Ovary (tissue), 9 donors: ENCODE data around the gene BICC1. TPM values are rescaled to one million over a fixed set of nuclear protein-coding genes. Genes with fewer than 3 reads are reported as not detected.

Experiments used
- DNase-seq, 5 donors: peaks; one replicate each; pipeline ENCODE4 v3.0.0-alpha.2; 2019 to 2020
- H3K27ac ChIP-seq, 2 donors: fragments of 200-600 bp; one replicate each; pipeline versions ENCODE4 v1.5.1 to v1.8.0; 2019 to 2022
- H3K27me3 ChIP-seq: fragments of 200-600 bp; one replicate; pipeline ENCODE4 v1.8.0; 2022
- H3K36me3 ChIP-seq: fragments of 200-600 bp; sonication (generic); one replicate; pipeline ENCODE4 v1.5.1; 2019
- H3K4me1 ChIP-seq: one replicate; pipeline ENCODE4 v1.8.1; 2013; ENCODE audit warnings: mild to moderate bottlenecking, moderate library complexity; ENCODE audit not compliant: insufficient read depth
- H3K4me3 ChIP-seq: fragments of 200-600 bp; sonication (generic); one replicate; pipeline ENCODE4 v1.5.1; 2017
- H3K9me3 ChIP-seq, 2 donors: fragments of 200-600 bp in 1 of 2; sonication (generic) in 1 of 2; one replicate each; pipeline versions ENCODE4 v1.5.1 to v1.8.1; 2013 to 2019; ENCODE audit warnings: mild to moderate bottlenecking in 1 of 2, moderate library complexity in 1 of 2
- EP300 ChIP-seq: sonication (generic); formaldehyde crosslinking; IDR thresholded peaks from one replicate; pipeline ENCODE4 v1.6.1; 2017; ENCODE audit warnings: antibody characterized with exemption
- POLR2A ChIP-seq: fragments of 450-650 bp; IDR thresholded peaks from one replicate; pipeline ENCODE4 v1.6.1; 2017; ENCODE audit warnings: antibody characterized with exemption, mild to moderate bottlenecking, moderate library complexity
- WGBS, 3 donors: extraction: QIAGEN DNeasy Blood & Tissue Kit in 1 of 3; methylation state at CpG; one replicate each; pipeline versions ENCODE4 v1.1.5 to v1.1.7; 2013 to 2017; 5-methylcytosine and 5-hydroxymethylcytosine counted together
- intact Hi-C, 4 donors: fragments of 100-400 bp; cut with DNase I; formaldehyde crosslinking; loops; one replicate each; pipeline versions ENCODE4 v1.11.0 to v1.15.1; 2022 to 2023
- polyA plus RNA-seq, 2 donors: library from polyadenylated mRNA; stranded (reverse); fragments of 200-250 nt in 1 of 2; fragments of 350-450 nt in 1 of 2; fragmentation: Illumina TruSeq in 1 of 2; extraction: RNeasy Lipid Tissue Mini Kit (QIAGEN cat#74804) in 1 of 2; gene quantifications; one replicate each; pipeline ENCODE4 v1.2.3, GENCODE V29; 2013 to 2014
- total RNA-seq, 7 donors: library from RNA; depleted of rRNA in 2 of 7; stranded (reverse); fragments of >200 nt in 2 of 7; fragmentation: NEBNext Ultra II Directional in 3 of 7; extraction: Animal tissue kit (Norgen Biotek cat#: 25700) in 3 of 7; gene quantifications; one replicate each; pipeline versions ENCODE4 v1.1.0 to v1.2.4, GENCODE V29; 2016 to 2023
- TF ChIP-seq, protein P1 (sequence below), 3 donors: fragments of 450-650 bp in 2 of 3; fragments of 200-600 bp in 1 of 3; IDR thresholded peaks; one replicate each; pipeline versions ENCODE4 v1.5.1 to v1.8.0; 2016 to 2022; ENCODE audit warnings: antibody characterized with exemption in 3 of 3, mild to moderate bottlenecking in 1 of 3
- donor health status: DM: no; HTN: no; CAD: no; lungs with moderate emphysema.
- donor health status: DM: no; HTN: no; CAD: no.
- donor health status: Bipolar disorder and iron deficiency.
- donor health status: DM: yes; HTN: yes; CAD: no.
- donor health status: DM: no; HTN: no; CAD: no.
- donor health status: DM: yes; HTN: yes; CAD: no.

The BICC1 gene
- total and polyA plus RNA-seq, 9 donors, result 13.6 to 43.4 (median 23.5) TPM

DNA sequence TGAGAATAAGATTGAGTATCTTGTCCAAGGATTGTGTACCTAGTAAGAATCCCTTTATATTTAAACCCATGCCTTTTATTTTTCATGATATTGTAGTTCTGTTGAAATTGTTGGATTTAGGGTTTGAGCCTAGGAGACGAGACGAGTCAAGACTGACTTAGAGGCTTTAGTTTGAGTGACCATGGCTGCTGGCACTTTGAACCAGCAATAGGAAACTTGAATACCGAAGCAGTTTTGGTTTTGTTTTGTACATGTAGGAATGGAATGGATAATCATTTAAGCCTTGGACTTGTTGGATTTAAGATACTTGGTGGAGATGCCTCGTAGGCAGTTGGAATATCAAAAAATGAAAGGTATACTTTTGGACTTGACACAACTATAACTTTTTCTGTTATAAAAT lies 229.0 kb downstream of the BICC1 start:
- no peak for DNase-seq
- H3K4me1 ChIP-seq, result peaks cover 2% of the 10 kb centered on the region
- no peaks in the 10 kb centered on the region for H3K27me3 ChIP-seq
- TF ChIP-seq, protein P1, sequence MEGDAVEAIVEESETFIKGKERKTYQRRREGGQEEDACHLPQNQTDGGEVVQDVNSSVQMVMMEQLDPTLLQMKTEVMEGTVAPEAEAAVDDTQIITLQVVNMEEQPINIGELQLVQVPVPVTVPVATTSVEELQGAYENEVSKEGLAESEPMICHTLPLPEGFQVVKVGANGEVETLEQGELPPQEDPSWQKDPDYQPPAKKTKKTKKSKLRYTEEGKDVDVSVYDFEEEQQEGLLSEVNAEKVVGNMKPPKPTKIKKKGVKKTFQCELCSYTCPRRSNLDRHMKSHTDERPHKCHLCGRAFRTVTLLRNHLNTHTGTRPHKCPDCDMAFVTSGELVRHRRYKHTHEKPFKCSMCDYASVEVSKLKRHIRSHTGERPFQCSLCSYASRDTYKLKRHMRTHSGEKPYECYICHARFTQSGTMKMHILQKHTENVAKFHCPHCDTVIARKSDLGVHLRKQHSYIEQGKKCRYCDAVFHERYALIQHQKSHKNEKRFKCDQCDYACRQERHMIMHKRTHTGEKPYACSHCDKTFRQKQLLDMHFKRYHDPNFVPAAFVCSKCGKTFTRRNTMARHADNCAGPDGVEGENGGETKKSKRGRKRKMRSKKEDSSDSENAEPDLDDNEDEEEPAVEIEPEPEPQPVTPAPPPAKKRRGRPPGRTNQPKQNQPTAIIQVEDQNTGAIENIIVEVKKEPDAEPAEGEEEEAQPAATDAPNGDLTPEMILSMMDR (IDR thresholded peaks at IDR 0.05), result no peak
- TF ChIP-seq POLR2A, result no peak
- no peak for TF ChIP-seq EP300
- no peak overlapping the region for H3K27ac ChIP-seq
- WGBS, 3 donors, result 81% methylated on average over 4 of the region's 4 CpGs
- no peaks in the 10 kb centered on the region for H3K36me3 ChIP-seq
- intact Hi-C loops, result no loop called here
- H3K4me3 ChIP-seq, result no peak overlapping the region
- no peaks in the 10 kb centered on the region for H3K9me3 ChIP-seq

DNA sequence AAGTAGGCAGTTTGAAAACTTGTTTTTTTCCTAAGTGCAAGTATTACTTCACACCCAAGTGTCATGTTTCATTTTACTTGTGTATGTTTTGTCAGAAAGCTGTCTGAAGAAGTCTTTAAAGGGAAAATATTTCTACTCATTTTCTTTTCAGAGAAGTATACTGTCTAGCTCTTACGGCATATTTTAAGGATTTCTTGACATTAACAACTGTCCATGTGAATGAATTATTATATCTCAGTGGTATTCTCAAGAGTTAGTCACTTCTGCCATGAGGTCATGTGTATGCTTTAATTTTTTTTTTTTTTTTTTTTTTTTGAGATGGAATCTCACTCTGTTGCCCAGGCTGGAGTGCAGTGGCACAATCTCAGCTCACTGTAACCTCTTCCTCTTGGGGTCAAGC lies 229.5 kb downstream of the BICC1 start:
- WGBS, 3 donors, result 77 to 84% (median 82%) methylated on average over 1 of the region's 1 CpG
- H3K9me3 ChIP-seq, result no peaks in the 10 kb centered on the region
- H3K27ac ChIP-seq, result no peak overlapping the region
- H3K4me1 ChIP-seq, result peaks cover 4% of the 10 kb centered on the region
- intact Hi-C loops, result no loop called here
- H3K27me3 ChIP-seq, result no peaks in the 10 kb centered on the region
- no peak overlapping the region for H3K4me3 ChIP-seq
- TF ChIP-seq EP300 (no peak), POLR2A (no peak)
- TF ChIP-seq, protein P1 (IDR thresholded peaks at IDR 0.05), result no peak
- no peak for DNase-seq
- no peaks in the 10 kb centered on the region for H3K36me3 ChIP-seq

DNA sequence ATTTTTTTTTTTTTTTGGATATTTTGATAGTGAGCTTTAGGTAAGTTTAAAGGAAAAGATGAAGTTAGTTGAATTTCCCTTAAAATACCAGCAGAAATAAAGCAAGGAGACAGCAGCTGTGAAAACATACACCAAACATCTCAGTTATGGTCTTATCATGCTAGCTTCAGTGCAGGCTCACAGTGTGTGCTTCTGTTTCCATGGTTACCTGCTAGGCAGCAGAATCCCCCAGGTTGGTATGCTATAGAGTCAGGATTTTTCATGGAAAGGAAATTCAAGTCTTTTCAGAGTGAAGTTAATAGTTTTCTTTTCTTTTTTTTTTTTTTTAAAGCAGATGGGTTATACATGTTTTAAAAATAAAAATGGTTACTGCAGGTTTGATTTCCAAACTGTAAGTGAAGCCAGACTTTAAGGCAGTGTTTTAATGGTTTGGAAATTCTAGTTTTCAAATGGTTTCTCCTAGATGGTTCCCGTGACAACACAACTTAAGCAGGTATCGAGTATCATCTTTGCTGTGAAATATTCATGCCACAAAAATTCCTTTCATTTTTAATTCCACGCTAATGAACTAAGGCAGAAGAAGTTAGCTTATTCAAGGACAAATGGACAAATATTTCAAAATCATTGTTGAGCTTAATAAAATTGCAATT lies 230.9 kb downstream of the BICC1 start:
- Histone ChIP-seq H3K27ac (no peak overlapping the region), H3K4me1 (peaks cover 4% of the 10 kb centered on the region), H3K9me3 (no peaks in the 10 kb centered on the region), H3K27me3 (no peaks in the 10 kb centered on the region), H3K4me3 (no peak overlapping the region), H3K36me3 (no peaks in the 10 kb centered on the region)
- DNase-seq, result no peak
- intact Hi-C loops, result no loop called here
- TF ChIP-seq EP300, result no peak
- TF ChIP-seq POLR2A, result no peak
- WGBS, 3 donors, result 14 to 21% (median 16%) methylated on average over 3 of the region's 3 CpGs

DNA sequence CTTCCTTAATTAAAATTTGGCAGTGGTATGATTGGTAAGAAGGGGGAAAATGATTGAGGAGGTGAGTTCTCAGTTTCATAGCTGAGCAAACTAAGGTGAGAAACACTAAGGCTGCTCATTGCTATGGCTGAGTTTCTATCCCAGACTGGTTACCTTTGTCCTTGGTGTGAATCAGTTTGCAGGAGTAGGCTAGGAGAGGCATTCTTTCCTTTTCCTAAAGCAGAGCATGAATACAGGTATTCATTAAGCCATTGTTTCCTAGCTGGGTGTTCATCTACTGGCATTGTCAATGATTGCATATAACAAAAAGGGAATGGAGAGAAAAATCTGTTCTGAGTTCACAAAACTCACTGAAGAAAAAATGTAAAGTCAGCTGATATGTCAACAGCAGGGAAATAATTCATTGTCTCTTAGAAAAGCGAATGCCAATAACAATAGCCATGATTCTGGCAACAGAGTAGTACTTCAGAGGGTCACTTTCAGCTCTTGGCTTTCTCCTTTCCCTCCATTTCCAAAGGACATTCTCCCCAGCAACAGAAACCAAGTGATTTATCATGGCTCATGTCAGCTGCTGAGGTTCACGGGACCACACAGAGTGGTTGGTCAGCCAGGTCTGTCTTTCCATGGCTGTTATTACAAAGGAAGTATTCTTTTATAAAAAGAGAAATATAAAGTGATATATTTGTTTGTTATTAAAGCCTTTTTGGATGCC lies 234.0 kb downstream of the BICC1 start:
- H3K27ac ChIP-seq, result no peak overlapping the region
- 47 to 65% (median 59%) methylated on average over 2 of the region's 2 CpGs for whole genome bisulfite sequencing, 3 donors
- intact Hi-C loops, result no loop called here
- no peaks in the 10 kb centered on the region for H3K9me3 ChIP-seq
- no peak overlapping the region for H3K4me3 ChIP-seq
- H3K4me1 ChIP-seq, result peaks cover 4% of the 10 kb centered on the region
- DNase-seq, result no peak
- no peak for TF ChIP-seq EP300
- TF ChIP-seq, protein P1 (IDR thresholded peaks at IDR 0.05), result no peak
- no peak for TF ChIP-seq POLR2A
- no peaks in the 10 kb centered on the region for H3K36me3 ChIP-seq
- H3K27me3 ChIP-seq, result no peaks in the 10 kb centered on the region

DNA sequence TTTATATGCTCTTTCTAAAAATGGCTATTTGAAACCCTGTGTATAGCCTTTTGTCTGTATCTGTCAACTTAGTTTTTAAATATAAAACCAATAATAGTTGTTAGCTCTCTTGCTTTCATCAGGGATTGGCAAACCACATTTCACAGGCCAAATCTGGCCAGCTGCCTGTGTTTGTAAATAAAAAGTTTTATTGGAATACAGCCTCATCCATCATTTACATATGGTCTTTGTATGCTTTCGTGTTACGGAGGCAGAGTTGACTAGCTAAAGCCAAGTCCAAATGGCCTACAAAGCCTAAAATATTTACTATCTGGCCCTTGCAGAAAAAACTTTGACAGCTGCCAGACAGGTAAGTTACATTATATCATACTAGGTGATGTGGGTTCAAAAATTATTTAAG lies 235.0 kb downstream of the BICC1 start:
- DNase-seq, result no peak
- Histone ChIP-seq H3K36me3 (no peaks in the 10 kb centered on the region), H3K27ac (no peak overlapping the region), H3K4me1 (peaks cover 4% of the 10 kb centered on the region), H3K9me3 (no peaks in the 10 kb centered on the region), H3K27me3 (no peaks in the 10 kb centered on the region), H3K4me3 (no peak overlapping the region)
- TF ChIP-seq EP300, result no peak
- TF ChIP-seq POLR2A, result no peak
- TF ChIP-seq, protein P1 (IDR thresholded peaks at IDR 0.05), result no peak
- WGBS, 3 donors, result 69 to 92% (median 76%) methylated on average over 2 of the region's 2 CpGs
- intact Hi-C loops, result no loop called here
